ENCODE measurements around the gene PON3. TPM values are rescaled to one million over a fixed set of nuclear protein-coding genes. Genes with fewer than 3 reads are reported as not detected.

The PON3 gene
- total and polyA plus RNA-seq, 2 experiments from 2014 or later = not detected

GRCh38 chr7:95330204-95330960 is 65.8 kb downstream of the PON3 start:
- no peak overlapping the region for H3K27ac ChIP-seq
- no peak overlapping the region for H3K4me3 ChIP-seq
- DNase-seq (ENCODE audit: low read depth in 1 of 2, low spot score in 1 of 2) = peak in 1 of 2 donors; percentile 59
- no peaks in the 10 kb centered on the region for H3K9me3 ChIP-seq (ENCODE audit: low read depth)
- no peaks in the 10 kb centered on the region for H3K36me3 ChIP-seq
- no peaks in the 10 kb centered on the region for H3K4me1 ChIP-seq (ENCODE audit: low read depth)
- TF ChIP-seq CTCF (IDR thresholded peaks at IDR 0.05; ENCODE audit: low read depth, low read length) = no peak
- H3K27me3 ChIP-seq = peaks cover 3% of the 10 kb centered on the region

- H3K9me3 ChIP-seq (ENCODE audit: low read depth) = no peaks in the 10 kb centered on the region
- H3K4me1 ChIP-seq (ENCODE audit: low read depth) = no peaks in the 10 kb centered on the region
- peak in 1 of 2 donors; percentile 72 for DNase-seq (ENCODE audit: low read depth in 1 of 2, low spot score in 1 of 2)
- peaks cover 21% of the 10 kb centered on the region for H3K27me3 ChIP-seq
- TF ChIP-seq CTCF (IDR thresholded peaks at IDR 0.05; ENCODE audit: low read depth, low read length) = no peak
- H3K4me3 ChIP-seq = no peak overlapping the region
- H3K27ac ChIP-seq = no peak overlapping the region
- no peaks in the 10 kb centered on the region for H3K36me3 ChIP-seq
These were observed 68.8 kb downstream of the PON3 start for GRCh38 chr7:95327356-95327755.

- Histone ChIP-seq H3K4me1 (ENCODE audit: low read depth) (no peaks in the 10 kb centered on the region), H3K27me3 (peaks cover 21% of the 10 kb centered on the region), H3K4me3 (no peak within 1 kb of the TSS), H3K27ac (no peak within 1 kb of the TSS), H3K36me3 (no peaks in the 10 kb centered on the region), H3K9me3 (ENCODE audit: low read depth) (no peaks in the 10 kb centered on the region)
- DNase-seq (ENCODE audit: low read depth in 1 of 2, low spot score in 1 of 2) = no peak
- no peak for TF ChIP-seq CTCF (IDR thresholded peaks at IDR 0.05; ENCODE audit: low read depth, low read length)
These were observed 71.7 kb downstream of the PON3 start, which contains the start of gene PON1 for GRCh38 chr7:95324431-95324830. Gene PON1, minus strand, starts transcription at chr7:95324532. Its CDS starts 57 bp downstream, at chr7:95324475.

- Histone ChIP-seq H3K27ac (no peak overlapping the region), H3K27me3 (peaks cover 21% of the 10 kb centered on the region), H3K4me3 (no peak overlapping the region), H3K9me3 (ENCODE audit: low read depth) (no peaks in the 10 kb centered on the region), H3K36me3 (no peaks in the 10 kb centered on the region), H3K4me1 (ENCODE audit: low read depth) (no peaks in the 10 kb centered on the region)
- DNase-seq (ENCODE audit: low read depth in 1 of 2, low spot score in 1 of 2) = no peak
- TF ChIP-seq CTCF (IDR thresholded peaks at IDR 0.05; ENCODE audit: low read depth, low read length) = no peak
These were observed 72.6 kb downstream of the PON3 start for GRCh38 chr7:95323410-95324129.

GRCh38 chr7:95322854-95323253 is 73.3 kb downstream of the PON3 start:
- DNase-seq (ENCODE audit: low read depth in 1 of 2, low spot score in 1 of 2) = no peak
- H3K9me3 ChIP-seq (ENCODE audit: low read depth) = no peaks in the 10 kb centered on the region
- H3K36me3 ChIP-seq = no peaks in the 10 kb centered on the region
- H3K27me3 ChIP-seq = peaks cover 21% of the 10 kb centered on the region
- no peak overlapping the region for H3K4me3 ChIP-seq
- H3K27ac ChIP-seq = no peak overlapping the region
- TF ChIP-seq CTCF (IDR thresholded peaks at IDR 0.05; ENCODE audit: low read depth, low read length) = no peak
- no peaks in the 10 kb centered on the region for H3K4me1 ChIP-seq (ENCODE audit: low read depth)

All from cardiac muscle cell (in vitro differentiated cells and primary cell).